ENCODE results near the gene ATOH7.

The ATOH7 gene

GRCh38 chr10:68237173-68237572, 5.3 kb upstream of the ATOH7 start:
- no peak for TF ChIP-seq CTCF (IDR thresholded peaks at IDR 0.05; ENCODE audit: low read length, missing control alignments)
- H3K4me3 ChIP-seq (replicated peaks; ENCODE audit: low read depth, low read length): no peak overlapping the region
- no peak for DNase-seq (ENCODE audit: low read depth)

- TF ChIP-seq CTCF (IDR thresholded peaks at IDR 0.05; ENCODE audit: low read length, missing control alignments): no peak
- no peak for DNase-seq (ENCODE audit: low read depth)
- H3K4me3 ChIP-seq (replicated peaks; ENCODE audit: low read depth, low read length): no peak overlapping the region
Measured at GRCh38 chr10:68235581-68235980, 3.7 kb upstream of the ATOH7 start.

GRCh38 chr10:68235111-68235510, 3.2 kb upstream of the ATOH7 start:
- no peak for TF ChIP-seq CTCF (IDR thresholded peaks at IDR 0.05; ENCODE audit: low read length, missing control alignments)
- no peak overlapping the region for H3K4me3 ChIP-seq (replicated peaks; ENCODE audit: low read depth, low read length)
- DNase-seq (ENCODE audit: low read depth): no peak

DNA sequence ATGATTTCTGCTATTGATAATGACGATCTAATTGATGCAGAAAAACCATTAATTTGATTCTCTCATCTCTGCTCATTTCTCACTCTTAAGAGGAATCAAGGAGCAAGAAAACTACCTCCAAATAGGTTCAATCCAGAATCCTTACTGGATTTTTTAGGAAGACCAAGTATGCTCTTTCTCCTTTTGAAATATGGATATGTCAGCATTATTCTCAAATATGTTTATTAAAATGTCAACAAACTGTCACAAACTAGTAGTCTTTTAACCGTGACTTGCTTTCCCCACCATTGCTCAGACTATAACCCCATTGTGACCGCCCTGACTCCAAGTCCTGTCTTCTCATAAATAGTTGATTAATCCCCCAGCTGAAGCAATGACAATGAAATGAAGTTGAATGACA, 1.1 kb upstream of the ATOH7 start:
- H3K4me3 ChIP-seq (replicated peaks; ENCODE audit: low read depth, low read length): no peak overlapping the region
- TF ChIP-seq CTCF (IDR thresholded peaks at IDR 0.05; ENCODE audit: low read length, missing control alignments): no peak
- DNase-seq (ENCODE audit: low read depth): no peak

DNA sequence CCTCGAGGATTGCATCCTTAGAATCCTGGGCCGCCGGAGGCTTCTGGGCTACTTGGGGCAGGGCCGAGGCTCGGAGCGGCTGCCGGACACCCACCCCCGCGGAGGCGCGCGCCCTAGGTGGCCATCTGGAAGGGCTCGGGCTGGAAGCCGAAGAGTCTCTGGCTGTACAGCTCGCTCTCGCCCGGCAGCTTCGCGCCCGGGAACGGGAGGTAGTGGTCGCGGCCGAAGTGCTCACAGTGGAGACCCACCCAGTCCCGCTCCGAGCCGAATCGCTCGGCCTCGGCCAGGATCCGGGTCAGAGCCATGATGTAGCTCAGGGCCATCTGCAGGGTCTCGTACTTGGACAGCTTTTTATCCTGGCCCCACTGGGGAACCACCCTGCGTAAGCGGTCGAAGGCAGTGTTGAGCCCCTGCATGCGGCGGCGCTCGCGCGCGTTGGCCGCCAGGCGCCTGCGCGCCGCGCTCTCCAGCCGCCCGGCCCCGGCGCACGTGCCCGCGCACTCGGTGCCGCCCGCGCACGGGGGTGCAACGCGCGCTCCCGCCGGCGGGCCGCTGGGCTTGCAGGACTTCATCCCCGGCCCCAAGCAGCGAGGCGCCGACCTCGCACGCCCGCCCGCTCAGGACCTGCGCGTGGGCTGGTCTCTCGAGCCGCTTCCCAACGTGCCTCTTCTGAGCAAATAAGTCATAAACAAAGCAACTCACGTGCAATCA, 652 bp downstream of the ATOH7 start:
- TF ChIP-seq CTCF (IDR thresholded peaks at IDR 0.05; ENCODE audit: low read length, missing control alignments): peak; percentile 19
- DNase-seq (ENCODE audit: low read depth): peak; percentile 60
- H3K4me3 ChIP-seq (replicated peaks; ENCODE audit: low read depth, low read length): peak overlapping the region; percentile 62

DNA sequence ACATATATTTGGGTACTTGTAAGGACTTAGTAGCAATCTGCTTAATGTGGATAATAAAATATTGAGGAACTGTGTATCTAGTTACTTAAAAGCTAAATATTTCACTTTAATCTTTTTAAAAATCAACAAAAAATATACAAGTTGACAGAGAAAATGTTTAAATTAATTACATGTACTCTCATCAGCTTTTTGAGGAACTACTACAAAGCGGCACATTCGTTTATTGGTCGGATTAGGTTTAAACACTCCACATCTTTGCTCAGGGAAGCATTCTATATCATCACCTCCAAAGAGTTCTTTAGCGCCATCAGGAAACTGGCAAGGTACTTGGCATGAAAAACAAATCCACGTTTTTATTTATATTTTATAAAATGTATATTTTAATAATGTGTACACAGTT, 1.6 kb downstream of the ATOH7 start:
- DNase-seq (ENCODE audit: low read depth): no peak
- no peak overlapping the region for H3K4me3 ChIP-seq (replicated peaks; ENCODE audit: low read depth, low read length)
- no peak for TF ChIP-seq CTCF (IDR thresholded peaks at IDR 0.05; ENCODE audit: low read length, missing control alignments)

DNA sequence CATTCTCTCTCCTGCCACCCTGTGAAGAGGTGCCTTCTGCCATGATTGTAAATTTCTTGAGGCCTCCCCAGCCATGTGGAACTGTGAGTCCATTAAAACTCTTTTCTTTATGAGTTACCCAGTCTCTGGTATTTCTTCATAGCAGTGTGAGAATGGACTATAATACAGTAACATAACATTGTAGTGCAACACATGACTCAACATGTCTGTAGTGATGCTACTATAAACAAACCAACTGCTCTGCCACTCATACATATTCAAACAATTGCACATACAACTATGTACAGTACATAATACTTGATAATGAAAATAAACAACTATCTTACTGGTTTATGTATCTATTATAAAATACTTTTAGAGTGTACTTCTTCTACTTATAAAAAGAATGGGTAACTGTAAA, 7.1 kb downstream of the ATOH7 start:
- peak; percentile 23 for DNase-seq (ENCODE audit: low read depth)
- no peak for TF ChIP-seq CTCF (IDR thresholded peaks at IDR 0.05; ENCODE audit: low read length, missing control alignments)
- no peak overlapping the region for H3K4me3 ChIP-seq (replicated peaks; ENCODE audit: low read depth, low read length)
